Islet of Langerhans (tissue), 1 donor: Measurements from ENCODE around the gene USH1G.
"Not testable (repeated sequence)": the region's sequence is repeated elsewhere in the genome, so short reads cannot be mapped to it uniquely, and the experiment has no call there.

Experiments
- FAIRE-seq: peaks from one replicate; lab custom pipeline; 2011; peaks lifted over from hg19 to GRCh38; lab: Jason Lieb, UNC

USH1G gene

DNA sequence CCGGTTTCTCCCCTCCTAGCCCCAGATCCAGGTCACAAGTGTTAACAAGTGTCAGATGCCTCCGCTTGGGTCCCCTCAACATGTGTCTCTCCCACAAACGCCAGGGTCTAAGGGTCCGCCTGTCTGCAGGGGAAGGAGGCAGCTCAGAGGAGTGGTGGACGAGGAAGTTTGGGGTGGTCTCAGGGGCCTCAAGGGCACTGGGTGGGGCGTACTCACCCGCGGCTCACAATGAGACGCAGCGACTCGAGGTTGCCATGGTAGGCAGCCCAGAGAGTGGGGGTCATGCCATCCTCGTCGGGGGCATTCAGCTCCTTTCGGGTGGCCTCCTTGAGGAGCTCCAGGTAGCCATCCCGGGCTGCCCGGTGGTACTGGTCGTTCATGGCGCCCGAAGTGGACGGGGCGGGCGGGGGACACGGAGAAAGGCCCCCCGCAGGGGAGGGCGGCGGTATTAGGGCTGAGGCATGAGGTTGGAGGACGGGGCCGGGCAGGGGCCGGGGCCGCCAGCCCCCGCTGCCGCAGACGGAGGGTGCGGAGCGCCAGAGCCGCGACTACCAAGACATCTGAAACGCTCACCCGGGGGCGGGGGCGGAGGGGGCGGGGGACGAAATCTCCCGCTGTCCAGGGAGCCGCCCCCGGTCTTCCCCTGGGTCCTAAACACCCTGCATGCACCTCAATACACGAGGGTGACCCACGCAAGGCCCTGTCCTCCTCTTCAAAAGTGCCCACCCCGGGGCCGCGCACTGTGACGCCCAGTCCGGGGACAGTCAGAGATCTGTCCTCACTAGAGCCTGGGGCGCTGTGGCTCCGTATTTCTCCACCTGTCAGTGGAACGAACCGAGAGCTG, at the start of gene USH1G:
TSS of gene USH1G (minus strand) at position 562 of the 844 bp plus-strand sequence. CDS start at position 380, 182 bp downstream.
- FAIRE-seq, result no peak

DNA sequence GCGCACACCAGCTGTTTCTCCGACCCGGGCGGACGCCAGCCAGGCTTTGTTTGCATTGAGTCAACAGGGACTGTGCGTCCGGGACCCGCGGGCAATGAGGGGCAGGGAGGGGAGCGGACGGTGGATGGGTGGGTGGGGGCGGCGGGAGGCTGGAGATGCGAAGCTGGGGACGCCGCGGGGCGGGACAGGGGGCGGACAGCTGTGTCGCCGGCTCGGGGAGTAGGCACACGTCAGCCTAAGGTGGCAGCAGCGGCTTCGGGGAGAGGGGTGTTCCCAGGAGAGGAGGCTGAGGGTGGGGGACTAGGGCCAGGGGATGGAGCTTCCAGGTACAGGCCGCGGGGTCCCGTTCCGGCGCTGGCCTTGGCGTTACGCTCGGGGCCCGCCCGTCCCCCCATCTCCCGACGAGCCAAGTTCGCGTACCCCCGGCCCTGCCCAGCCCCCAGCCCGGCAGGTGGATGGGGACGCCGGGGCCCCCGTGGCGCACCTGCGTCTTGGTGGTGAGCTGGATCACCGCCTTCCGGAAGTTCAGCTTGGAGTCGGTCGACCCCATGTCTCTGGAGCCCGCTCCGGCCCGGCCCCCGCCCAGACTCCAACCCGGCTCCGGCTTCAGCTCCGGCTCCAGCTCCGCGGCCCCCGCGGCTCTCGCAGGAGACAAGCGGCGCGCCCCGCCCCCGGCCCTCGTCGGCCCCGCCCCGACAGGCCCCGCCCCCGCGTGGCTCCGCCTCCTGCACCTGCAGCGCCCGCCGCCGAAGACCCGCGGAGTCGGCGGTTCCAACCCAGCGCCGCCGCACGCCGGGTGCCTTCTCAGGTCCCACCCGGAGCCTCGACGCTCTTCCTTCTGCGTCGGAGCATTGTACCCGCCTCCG, 49.3 kb upstream of the USH1G start, which contains the start of gene HID1:
TSS of gene HID1 (minus strand) at position 653 of the 866 bp plus-strand sequence. CDS start at position 550, 103 bp downstream.
- FAIRE-seq, result no peak

DNA sequence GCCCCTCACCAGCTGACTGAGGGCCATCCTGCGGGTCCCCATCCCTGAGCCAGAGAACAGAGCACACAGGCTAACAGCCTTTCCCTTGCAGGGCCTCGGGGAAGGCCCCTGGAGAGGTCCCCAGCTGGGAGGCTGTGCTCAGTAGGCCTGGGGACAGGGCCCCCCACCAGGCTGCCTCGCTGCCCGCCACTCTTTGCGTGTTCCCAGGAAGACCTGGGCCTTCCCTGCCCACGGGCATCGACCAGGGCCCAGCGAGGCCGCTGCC, 48.7 kb upstream of the USH1G start:
- FAIRE-seq, result no peak

DNA sequence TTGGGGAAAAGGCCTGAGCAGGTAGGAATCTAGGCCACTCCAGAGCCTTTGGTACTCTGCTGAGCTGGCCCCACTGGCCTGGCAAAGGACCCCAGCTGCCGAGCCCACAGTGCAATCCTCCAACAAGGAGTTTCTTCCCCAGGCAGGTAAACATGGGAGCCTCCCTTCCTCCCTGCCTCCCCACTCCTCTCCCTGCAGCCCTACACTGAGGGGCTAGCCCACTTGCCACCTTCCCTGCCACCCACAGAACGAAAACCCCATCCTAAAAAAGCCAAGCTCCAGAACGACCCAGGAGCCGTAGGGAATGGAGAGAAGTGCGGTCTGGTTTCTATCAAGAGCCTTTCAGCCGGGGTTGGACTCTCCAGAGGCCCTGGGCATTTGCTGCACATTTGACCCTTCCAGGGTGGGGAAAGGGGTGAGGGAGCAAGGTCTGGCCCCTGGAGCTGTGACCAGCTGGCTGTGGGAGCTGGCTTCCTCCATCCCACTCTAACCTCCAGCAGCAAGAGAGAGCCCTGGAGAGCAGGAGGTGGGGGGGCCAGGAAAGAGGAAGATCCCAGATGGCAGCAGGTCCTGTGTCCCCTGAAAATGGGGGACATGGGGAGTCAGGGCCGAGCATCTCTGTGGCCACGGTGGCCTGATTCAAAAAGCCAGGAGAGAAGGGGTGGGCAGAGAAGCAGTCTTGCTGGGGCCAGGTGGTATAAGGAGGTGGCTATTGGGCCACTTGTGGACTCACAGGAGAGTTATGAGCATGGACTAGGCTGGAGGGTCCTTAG, 48.2 kb upstream of the USH1G start:
- FAIRE-seq, result no peak

DNA sequence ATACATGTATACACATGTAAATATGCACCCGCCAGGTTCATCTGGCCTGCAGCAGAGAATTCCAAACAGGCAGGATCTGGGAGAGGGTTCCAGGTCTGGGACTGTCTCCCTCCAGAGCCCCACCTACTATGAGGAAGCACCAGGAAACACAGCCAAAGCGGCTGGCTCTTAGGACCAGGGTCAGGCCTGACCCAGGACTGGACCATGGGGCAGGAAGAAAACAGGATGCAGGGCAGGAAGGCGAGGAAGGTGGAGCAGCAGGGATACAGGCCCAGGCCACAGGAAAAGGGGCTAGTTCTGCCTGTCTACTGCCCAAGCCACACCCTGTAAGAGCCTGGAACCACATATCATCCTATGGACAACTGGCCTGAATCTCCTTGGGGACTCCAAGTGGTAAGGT, 47.3 kb upstream of the USH1G start:
- FAIRE-seq, result no peak

DNA sequence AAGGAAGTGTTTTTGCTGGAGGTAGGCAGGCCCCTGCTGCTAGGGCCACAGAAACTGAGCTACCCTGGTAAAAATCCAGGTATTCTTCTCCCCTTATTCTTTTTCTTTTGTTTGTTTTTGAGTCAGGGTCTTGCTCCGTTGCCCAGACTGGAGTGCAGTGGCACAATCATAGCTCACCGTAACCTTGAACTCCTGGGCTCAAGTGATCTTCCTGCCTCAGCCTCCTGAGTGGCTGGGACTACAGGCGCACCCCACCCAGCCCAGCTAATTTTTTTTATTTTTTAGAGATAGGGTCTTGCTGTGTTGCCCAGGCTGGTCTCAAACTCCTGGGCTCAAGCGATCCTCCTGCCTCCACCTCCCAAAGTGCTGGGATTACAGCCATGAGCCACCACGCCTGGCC, 46.4 kb upstream of the USH1G start:
- not testable (repeated sequence) for FAIRE-seq

DNA sequence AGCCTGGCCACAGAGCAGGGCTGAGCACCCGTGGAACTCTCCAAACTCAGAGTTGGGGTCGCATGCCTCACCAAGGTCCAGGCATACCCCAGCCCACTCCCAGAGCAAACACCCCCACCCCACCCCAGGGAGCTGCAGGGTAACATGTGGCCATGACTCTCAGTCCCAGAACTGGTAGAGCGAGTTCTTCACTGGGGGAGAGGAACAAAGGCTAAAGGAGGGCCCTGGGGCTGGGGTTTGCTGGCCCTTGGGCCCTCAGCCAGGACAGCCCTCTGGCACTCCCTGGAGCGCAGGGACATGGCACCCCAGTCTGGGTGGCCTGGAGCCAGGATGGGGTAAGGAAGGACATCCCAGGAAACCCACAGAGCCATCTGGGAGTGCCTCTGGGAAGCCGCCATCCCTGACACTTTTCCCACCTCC, 45.3 kb upstream of the USH1G start:
- no peak for FAIRE-seq

DNA sequence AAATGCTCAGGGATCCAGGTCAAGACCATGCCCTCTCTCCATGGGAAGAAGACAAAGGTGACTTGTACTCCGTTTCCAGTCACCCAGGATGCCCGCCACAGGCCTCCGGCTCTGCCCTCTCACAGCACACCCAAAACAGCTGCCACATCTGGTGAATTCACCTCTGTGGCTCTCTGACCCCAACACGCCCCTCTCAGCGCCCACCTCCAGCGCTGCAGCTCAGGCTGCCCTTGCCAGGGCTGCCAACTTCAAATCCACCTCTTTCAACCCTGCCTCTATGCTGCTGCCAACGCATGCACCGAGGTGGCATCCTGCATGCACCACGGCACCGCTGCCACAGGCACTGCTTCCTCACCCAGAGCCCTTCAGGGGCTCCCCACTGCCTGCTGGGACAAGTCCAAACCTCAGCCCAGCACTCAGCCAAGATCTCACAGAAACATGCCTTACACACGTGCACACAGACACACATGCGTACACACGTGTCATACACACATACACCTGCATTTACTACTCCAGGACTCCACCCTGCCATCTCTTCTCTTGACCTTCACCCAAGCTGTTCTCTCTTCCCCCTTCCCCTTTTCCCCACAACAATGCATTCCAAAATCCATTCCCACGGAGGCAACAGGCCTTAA, 42.0 kb upstream of the USH1G start:
- FAIRE-seq, result no peak

DNA sequence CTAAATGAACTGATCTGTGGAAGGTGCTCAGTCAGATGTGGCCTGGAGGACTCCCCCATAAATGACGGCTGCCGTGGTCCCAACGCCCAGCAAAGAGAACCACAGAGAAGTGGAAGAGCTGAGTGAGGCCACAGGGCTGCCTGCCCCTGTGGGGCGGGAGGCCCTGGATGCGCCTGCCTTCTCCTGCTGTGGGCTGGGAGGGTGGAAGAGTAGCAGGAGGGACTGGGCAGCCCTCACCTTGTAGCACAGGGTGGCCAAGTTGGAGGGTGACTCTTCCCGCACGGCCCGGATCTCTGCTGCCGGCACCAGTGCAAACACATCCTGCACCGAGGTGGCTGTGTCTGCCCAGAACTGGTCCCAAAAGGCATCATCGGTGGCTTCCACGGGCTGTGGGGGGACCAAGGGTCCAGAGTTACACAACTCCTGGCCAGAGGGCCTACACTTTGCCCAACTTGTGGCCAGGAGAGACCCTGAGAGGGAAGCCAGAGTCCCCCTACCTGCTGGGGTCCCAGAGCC, 41.2 kb upstream of the USH1G start:
- FAIRE-seq, result no peak

DNA sequence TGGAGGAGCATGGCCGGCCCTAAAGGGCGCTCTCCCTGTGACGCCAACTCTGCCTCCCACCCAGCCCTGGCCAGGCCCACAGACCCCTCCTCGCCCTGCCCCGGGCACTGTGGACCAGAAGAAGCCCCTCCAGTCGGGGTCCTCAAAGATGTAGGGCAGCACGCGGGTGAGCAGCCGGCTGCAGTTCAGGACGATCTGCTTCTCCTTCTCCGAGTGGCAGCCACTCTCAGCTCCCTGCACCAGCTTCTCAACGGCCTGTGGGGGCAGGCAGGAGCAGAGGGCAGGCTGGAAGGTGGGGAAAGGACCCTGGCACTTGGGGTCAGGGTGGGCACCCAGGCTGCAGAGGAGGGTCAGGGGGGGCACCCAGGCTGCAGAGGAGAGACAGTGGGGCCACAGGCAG, 40.6 kb upstream of the USH1G start:
- FAIRE-seq, result no peak

DNA sequence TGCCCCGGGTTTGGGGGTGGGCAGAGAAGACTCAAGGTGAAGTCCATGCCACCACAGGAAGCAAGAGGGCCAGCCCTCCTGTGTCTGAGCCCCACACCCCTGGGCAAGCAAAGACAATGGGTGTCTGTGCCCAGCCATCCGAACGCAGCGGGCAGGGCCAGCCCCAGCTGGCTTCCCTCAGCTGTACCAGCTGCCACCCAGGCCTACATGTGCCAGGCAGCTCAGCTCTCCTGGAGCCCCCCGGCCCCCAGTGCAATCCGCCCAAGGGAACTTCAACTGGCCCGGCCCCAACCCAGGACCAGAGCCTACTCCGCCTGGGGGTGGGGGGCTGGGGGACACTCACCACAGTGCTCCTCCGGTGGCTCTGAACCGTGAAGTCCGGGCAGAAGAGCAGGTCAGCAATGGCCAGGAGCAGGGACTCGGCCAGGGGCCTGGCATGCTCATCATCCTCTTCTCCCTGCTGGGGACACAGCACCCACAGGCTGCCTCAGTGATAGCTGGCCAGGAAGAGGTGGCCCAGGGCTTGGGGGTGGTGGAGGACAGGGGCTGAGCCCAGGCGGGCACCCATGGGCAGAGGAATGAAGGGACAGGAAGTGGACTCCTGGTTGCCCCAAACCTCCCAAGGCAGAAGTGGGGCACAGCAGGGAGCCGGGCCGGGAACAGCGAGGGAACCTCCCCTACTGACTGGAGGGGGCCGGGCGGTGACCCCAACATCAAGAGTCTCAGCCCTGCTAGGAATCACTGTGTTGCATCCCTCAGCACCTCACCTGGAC, 39.8 kb upstream of the USH1G start:
- no peak for FAIRE-seq

DNA sequence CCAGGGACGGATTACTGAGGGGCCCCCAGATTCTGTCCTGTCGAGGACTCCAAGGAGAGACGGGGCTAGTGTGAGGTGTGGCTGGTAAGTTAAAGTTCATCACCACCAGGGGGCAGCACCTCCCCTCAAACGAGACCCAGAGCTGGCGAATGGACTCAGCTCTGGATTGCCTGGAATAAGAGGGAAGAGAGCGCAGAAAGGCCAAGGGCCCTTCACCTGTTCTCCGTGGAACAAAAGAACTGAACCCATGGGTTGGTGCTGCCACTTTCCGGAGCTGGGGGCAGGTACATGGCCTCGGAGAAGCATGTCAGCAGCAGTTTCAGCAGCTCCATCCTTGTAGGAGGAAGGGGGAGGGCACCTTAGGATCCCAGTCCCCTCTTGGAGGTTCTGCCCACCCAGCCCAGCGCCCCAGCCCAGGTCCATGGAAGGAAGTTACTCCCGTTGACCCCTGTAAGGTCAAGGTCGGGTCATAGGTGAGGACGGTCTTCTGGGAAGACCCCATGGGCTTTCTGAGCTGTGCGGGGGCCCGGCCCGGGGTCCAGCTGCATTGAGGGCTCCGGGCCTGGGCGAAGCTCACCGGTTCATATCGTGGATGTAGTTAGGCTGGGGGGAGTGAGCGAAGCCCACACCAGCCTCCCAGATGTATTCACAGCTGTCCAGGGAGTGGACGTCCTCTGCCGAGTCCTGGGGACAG, 38.7 kb upstream of the USH1G start:
- FAIRE-seq, result no peak

DNA sequence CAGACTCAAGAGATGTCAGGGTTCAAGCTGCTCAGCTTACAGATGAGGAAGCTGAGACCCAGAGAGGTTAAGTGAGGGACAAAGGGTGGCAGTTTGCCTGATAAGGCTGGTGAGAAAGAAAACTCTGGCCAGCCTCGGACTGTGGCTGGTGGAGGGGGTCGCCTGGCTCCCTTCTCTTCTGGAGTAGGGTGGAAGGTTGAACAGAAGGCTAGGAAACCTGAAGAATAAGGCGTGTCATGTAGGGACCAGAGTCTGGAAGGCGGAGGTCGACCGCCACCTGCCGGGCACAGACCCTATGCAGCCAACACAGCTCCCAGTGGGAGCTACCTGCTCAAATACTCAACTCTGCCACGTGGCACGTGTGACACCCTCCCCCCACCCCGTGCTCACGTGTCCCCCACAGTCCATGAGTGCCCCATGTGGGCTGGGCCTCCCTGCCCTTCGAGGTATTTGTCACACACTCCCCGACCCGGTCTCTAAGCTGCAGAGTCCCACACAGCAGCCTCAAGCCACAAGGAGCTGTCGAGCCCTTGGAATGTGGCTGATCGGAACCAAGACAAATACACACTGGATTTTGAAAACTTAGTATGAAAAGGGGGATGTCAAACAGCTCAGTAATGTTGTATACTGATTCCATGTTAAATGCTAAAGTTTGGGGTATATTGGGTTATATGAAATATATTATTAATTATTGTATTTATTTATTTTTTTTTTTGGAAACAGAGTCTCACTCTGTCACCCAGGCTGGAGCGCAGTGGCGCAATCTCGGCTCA, 37.7 kb upstream of the USH1G start:
- FAIRE-seq, result no peak

DNA sequence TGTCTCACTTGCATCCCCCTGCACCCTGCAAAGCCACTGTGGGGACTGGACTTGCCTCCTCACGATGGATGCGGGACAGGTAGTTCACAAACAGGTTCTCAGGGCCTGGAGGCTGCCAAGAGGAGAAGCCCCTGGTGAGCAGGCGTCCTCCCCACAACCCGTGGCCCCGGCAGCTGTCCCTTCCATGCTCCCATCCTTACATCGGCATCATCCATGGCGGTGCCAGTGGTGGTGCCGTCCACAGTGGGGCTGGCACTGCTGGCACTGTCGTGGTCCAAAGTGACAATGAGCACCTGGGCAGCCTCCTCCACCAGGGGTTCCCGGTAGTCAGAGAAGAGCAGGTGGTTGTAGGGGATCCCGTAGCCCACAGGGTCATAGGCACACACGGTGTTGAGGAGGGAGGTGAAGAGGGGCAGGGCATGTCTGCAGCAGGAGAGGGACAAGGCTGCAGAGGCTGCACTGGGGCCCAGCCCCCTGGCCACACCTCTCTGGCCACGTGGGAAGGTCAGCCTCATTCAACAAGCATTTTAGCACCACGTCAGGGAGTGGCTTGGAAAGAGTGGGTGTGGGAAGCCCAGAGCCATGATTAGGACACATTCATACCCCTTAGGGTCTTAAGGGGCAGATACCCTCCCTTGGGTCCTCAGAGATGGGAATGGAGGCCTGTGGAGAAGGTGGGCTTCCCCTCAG, 36.9 kb upstream of the USH1G start:
- FAIRE-seq, result no peak

DNA sequence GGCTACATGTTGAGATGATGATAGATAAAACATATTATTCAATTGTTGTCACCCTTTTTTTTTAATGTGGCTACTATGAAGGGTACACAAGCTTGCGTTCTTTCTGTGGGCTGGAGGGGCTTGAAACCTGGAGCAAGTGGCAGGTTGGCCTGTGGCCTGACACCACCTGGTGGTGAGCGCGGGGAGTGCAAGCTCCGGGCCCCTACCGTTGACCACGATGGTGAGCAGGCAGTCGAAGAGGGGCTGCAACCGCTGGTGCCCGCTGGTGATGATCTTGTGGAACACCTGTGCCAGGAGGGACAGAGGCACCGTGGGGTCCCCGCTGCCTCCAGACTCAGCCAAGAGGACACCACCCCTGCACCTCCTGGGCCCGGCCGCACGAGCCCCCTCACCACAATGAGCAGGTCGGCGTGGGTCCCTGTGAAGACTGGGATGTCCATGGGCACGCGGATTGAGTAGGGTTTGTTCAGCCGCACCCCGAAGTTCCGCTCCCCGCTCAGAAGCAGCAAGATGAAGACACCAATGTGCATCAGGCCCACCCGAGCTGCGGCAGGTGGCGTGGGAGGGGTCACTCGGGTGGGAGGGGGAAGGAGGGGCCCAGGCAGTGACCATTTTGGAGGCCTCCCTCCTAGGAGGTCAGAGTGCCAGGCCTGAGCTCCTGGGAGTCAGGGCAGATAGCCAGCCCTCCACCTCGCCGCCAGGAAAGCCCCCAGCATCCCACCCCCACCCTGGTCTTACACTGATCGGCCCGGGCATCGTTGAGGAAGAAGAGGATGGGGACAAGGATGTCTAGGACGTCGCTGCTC, 35.1 kb upstream of the USH1G start:
- FAIRE-seq, result no peak

DNA sequence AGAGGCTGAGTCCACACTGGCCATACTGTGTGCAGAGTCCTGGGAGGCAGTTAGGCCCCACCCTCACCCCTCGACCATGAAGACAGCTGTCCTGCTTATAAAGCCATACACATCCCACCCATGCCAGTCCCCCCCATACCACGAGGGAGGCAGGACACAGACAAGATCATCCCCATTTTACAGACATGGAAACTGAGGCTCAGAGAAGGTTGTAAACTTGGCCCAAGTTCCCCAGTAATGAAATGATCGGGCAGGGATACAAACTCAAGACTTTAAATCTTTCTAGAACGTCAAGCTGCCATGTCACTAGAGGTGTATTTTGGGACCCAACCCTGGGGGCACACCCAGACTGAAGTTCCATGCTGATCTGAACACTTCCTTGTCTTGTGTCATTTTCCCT, 33.0 kb upstream of the USH1G start:
- FAIRE-seq, result no peak

DNA sequence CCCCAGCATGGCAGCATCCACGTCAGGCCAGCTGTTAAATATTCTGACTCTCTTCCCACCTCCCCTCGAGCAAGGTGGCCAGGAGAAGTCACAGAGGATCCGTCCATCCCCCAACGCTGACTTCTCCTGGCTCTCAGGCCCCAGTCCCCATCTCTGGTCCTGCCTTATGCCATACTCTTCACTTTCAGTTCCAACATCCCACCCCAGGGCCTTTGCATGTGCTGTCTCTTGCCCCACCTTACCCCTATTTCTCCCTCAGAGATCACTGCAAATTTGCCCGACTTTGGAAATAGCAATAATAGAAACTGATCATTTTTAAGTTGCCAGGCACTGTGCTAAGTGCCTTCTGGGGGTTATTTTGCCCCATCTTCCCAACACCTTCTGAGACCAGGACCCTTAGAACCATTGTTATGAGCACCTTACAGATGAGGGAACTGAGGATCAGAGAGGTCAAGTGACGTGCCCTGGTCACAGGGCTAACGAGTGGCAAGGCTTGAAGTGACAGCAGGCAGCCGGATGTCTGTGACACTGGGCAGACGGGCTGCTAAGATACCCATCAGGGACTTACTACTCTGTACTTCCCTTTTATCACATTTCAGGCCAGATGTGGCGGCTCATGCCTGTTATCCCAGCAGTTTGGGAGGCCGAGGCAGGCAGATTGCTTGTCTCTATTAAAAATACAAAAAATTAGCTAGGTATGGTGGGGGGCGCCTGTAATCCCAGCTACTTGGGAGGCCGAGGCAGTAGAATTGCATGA, 31.8 kb upstream of the USH1G start:
- no peak for FAIRE-seq

DNA sequence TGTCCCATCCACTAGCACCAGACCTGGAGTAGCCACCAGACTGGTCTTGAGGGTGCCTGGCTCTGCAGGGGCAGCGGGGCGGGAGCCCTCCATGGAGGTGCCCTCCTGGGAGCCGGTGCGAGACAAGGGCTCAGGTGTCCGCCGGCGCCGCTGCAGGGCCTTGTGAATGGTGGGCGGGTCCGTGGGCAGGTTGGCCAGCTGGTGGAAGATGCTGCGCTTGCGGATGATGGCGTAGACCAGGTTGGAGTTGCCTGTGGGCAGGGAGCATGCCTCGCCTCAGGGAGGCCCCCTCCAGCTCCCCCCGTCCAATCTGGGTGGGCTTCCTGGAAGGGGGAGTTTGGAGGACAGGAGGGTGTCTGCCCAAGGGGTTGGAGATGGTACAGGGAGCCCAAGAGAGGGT, 31.1 kb upstream of the USH1G start:
- no peak for FAIRE-seq
